Endometrial microvascular endothelial cells (primary cell): ENCODE measurements around the gene ZNF862. TPM values are rescaled to one million over a fixed set of nuclear protein-coding genes. Genes with fewer than 3 reads are reported as not detected.
"Not testable (repeated sequence)": the region's sequence is repeated elsewhere in the genome, so short reads cannot be mapped to it uniquely, and the experiment has no call there.

Source experiments
- in situ Hi-C: cut with HindIII; loops from 2 replicates; pipeline ENCODE4 v1.10.0; 2017; ENCODE audit warnings: low sequenced_read_pairs, low pct_unique_long_range_greater_than_20kb; ENCODE audit errors: inconsistent ontology term
- total RNA-seq: library from RNA; depleted of rRNA; stranded (reverse); fragments of >200 nt; gene quantifications from one replicate; pipeline ENCODE4 v1.2.3, GENCODE V29; 2015; ENCODE audit errors: inconsistent ontology term

ZNF862 gene
- total RNA-seq, 1 donor from 2014 or later = 11.1 TPM

DNA sequence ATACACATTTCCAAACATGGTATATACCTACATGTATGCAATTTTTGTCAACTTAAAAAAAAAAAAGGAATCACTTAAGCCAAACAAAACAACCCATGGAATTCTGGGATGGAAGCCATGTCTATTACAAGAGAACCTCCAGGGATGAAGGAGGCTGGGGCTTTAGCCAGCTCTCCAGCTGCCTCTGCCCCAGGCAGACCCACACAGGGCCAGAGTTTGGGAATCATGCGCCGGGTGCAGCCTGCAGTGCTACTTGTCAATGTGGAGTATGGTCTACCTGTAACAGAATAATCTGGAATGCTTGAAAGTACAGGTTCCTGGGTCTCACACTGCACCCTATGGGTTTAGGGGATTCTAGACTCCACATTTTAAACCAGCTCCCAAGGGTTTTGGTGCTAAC is 46.4 kb downstream of the ZNF862 start:
- in situ Hi-C loops = no loop called here

DNA sequence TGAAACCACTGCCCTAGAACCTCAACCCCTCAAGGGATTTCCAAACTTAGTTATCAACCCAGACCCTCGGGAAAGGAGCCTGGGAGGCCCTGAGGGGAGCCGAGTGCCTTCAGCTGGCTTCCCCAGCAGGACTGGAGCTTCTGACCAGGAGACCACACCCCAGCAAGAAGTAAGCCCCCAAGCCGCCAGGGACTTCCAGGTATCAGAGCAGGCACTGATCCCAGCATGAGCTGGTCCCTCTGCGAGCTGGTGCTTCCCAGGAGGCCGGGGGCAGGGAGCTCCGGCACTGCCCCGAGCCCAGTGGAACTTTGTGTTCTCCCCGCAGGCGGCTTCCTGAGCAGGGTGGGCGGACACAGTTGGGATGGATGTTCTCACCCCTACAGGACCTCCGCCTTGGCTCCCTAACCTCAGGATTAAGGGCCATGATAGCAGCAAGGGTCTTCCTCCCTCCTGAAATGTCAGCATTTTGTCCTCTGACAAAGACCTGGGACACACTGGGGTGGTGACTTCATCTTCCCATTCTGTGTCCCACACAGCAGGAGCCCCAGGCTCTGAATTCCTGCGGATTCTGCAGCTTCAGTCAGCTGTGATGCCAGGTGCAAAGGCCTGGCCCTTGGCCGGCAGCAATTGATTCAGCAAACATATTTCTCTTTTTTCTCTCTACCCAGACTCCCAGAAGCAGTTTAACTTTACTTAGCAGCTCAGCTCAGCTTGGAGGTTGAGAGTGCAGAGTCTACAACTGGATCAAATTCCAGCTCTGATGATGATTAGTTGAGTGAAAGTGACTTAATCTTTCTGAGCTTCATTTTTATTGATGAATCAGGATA is 47.2 kb downstream of the ZNF862 start:
- in situ Hi-C loops = no loop called here

DNA sequence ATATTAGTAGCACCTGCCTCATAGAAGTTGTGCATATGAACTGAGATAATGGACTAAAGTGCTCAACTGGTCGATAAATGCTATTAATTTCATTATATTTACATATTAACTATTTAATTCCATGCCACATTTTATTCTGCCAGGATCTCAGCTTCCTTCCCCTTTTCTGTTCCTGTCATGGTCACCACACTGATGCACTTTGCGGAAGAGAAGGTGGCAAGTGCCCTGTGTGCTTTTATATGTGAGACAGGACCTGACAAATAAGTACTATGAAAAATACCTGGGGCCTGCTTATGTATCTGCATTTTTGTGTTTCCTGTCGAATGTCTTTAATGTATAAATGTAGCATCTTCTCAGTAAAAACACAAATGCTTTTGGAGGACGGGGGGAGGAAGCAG is 47.8 kb downstream of the ZNF862 start:
- in situ Hi-C loops = no loop called here

DNA sequence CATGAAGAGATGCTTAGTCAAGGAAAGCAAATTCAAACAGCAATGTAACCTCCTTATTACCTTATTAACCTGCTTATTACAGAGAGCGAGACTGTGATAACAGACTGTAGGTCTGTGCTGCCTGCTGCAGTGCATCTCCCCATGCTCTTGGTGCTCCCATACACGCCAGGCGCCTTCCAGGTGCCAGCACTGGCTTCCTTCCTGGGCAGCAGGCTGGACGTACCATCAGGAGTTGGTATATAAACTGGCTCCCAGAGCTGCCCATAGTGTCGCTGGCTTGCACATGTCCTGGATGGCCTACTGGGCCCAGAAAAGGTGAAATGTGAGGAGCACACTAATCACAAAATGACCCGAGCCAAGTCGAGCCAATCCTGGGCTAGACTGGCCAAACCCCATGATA is 49.1 kb downstream of the ZNF862 start:
- in situ Hi-C loops = no loop called here

DNA sequence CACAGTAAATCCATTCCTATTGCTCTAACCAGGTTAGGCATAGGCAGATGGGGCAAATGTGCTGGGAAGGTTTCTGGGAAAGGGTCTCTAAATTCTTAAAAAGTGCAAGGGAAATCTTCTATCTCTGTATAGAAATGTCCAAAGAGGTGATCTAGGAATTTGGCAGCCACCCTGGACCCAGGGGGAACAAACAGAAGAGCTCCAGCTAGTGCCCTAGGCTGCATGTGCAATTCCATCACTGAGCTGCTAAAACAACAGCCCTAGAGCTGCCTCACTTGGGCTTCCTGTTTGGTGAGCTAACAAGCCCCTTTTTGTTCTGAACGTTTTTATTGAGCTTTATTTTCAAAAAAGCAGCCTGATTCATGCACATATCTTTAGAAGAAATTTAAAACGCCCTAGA is 52.5 kb downstream of the ZNF862 start:
- in situ Hi-C loops = not testable (repeated sequence)

DNA sequence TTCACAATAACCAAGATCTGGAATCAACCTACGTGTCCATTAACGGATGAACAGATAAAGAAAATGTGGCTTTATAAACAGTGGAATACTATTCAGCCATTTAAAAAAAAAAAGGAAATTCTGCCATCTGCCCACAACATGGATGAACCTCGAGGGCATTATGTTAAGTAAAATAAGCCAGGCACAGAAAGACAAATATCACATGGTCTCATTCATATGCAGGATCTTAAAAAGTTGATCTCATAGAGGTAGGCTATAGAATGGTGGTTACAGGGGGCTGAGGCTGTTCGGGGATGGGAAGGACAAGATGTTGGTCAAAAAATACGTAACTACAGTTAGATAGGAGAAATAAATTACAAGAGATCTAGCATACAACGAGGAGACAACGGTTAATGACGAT is 56.8 kb downstream of the ZNF862 start:
- in situ Hi-C loops = not testable (repeated sequence)

DNA sequence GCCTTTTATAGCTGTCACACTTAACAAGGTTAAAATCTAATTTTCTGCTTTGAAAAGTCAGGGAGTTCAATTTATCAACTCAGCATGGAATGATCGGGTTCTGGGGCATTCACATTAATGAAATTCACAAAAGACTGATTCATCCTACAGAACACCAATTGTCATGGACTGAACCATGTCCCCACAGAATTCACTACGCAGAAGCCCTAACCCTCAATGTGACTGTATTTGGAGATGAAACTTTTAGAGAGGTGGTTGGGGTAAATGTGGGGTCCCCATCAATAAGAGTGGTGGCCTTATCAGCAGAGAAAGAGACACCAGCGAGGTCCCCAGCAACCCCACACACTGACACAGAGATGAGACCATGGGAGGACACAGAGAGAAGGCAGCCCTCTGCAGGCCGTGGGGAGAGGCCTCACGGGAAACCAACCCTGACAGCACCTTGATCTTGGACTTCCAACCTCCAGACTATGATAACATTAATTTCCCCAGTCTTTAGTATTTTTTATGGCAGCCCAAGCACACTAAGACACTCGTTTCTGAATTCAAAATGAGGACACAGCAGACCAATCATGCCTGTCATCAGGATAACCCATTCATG is 69.7 kb downstream of the ZNF862 start:
- in situ Hi-C loops = not testable (repeated sequence)

DNA sequence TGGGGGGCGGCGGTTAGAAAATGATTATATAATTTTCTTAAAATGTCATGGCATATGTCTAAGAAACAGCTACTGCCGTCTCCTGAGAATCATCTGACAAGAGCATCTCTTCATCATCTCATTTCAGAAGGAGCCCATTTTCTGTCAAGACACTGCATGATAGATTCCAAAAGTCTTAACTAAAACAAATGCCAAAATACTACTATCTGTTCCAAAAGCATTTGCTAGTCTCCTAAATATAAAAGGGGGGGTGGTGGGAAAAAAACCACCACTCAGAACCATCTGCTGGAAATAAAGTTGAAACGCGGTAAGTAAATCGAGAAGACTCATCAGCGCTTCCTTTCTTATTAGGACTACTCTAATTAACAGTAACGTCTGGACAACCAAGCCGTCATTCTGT is 72.0 kb downstream of the ZNF862 start:
- in situ Hi-C loops = not testable (repeated sequence)

DNA sequence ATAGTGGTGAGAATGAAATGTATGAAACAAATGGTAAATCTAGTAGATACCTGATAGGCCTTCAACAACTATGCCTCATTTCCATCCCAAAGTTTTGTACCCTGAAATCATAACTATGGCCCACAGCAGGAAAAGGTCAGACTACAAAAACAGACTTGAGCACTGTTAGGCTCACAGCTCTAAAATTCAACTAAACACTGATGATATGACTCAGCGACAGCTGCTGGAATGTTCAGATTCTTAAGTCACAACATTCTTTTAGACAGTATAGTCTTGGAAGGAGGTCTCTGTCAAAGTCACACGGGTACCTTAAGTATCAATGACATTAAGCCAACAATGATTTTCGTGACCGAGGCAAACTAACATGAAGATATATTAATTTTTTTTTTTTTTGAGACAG is 74.0 kb downstream of the ZNF862 start:
- in situ Hi-C loops = not testable (repeated sequence)

Other genes starting within 250 kb of the ZNF862 start
- 0.09 TPM for gene ZNF467, start 64.8 kb upstream of the ZNF862 start, total RNA-seq
- 64.8 TPM for gene ATP6V0E2, start 35.6 kb downstream of the ZNF862 start, total RNA-seq